Caki2 (cell line): Measurements from ENCODE around the gene PMM2. TPM values are rescaled to one million over a fixed set of nuclear protein-coding genes. Genes with fewer than 3 reads are reported as not detected.
"Not testable (repeated sequence)": the region's sequence is repeated elsewhere in the genome, so short reads cannot be mapped to it uniquely, and the experiment has no call there.

Experiments
- DNase-seq: peaks from one replicate; pipeline ENCODE4 v3.0.0-alpha.2; 2015; ENCODE audit warnings: low read depth
- in situ Hi-C: cut with HindIII; loops from 2 replicates; pipeline ENCODE4 v1.10.0; 2016; ENCODE audit warnings: low sequenced_read_pairs, low pct_unique_long_range_greater_than_20kb, mixed read lengths
- total RNA-seq: library from RNA; depleted of rRNA; stranded (reverse); fragments of >200 nt; shearing (Covaris generic); gene quantifications from 2 replicates; pipeline ENCODE4 v1.2.3, GENCODE V29; 2014; ENCODE audit warnings: low replicate concordance

The PMM2 gene
- total RNA-seq, 1 experiment from 2014 or later = 85.8 TPM

- no peak for DNase-seq
- in situ Hi-C loops = no loop called here
These were observed 22.3 kb upstream of the PMM2 start for GRCh38 chr16:8775359-8775758.

- in situ Hi-C loops = no loop called here
- no peak for DNase-seq
These were observed 21.5 kb upstream of the PMM2 start for GRCh38 chr16:8776129-8776584.

GRCh38 chr16:8777217-8777616 lies 20.4 kb upstream of the PMM2 start:
- no peak for DNase-seq
- in situ Hi-C loops = no loop called here

DNA sequence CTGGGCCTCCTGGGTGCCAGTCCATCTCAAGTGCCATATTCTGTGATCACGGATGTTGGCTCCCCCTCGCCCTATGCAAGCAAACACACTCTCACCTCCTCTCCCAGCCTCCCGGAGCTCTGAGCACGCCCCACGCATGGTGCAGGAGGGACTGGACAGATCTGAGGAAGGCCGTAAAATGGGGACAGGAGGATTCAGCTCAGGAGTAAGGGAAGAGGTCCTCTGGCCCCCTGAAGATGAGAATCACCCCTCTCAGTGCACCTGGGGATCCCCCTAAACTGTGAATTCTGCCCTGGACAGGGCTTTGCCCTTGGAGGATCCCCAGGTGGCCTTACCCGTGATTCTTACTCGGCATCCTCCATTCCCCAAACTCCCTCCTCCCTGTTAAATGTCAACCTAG lies 15.8 kb upstream of the PMM2 start:
- no peak for DNase-seq
- in situ Hi-C loops = no loop called here

DNA sequence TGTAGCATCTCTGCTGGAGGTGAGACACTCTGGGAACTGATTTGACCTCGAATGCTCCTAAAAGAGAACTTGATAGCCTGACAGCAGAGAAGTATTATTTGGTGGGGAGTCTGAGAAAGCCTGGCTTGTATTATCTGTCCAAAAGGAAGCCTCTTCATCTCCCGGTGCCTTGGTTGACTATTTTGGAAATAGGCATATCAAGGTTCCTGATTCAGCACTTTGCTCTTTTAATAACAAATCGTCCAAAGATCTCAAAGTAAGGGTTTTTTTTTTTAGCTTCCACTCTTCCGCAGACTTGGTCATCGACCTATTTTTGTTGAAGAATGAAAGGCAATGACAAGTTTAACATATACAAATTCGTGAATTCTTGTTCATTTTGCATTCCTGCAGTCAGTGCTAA lies 15.0 kb upstream of the PMM2 start:
- DNase-seq = no peak
- in situ Hi-C loops = no loop called here

DNA sequence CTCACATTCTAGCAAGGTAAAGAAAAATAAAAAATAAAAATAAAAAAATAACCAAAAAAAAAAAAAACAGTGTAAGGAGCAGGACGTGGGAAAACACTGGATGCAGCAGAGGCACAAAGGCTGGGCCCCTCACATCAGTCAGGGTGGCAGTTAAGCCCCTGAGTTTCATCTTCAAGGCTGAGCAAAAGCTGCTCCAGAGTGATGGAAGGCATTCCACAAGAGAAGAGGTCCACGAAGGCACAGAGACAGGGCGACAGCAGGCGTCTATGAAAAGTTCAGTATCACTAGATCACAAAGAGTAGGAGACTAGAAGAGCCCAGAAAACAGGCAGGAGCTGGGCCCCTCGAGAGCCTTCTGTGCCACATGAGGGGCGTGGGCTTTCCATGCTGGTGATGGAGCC lies 12.2 kb upstream of the PMM2 start:
- no peak for DNase-seq

GRCh38 chr16:8786316-8786715 lies 11.3 kb upstream of the PMM2 start:
- DNase-seq, in situ Hi-C loops: not testable (repeated sequence)

More for the DNA sequence above, 12.2 kb upstream of the PMM2 start:
- in situ Hi-C loops = no loop called here

- in situ Hi-C loops = no loop called here
- no peak for DNase-seq
These were observed 9.0 kb upstream of the PMM2 start for GRCh38 chr16:8788578-8789172.

DNA sequence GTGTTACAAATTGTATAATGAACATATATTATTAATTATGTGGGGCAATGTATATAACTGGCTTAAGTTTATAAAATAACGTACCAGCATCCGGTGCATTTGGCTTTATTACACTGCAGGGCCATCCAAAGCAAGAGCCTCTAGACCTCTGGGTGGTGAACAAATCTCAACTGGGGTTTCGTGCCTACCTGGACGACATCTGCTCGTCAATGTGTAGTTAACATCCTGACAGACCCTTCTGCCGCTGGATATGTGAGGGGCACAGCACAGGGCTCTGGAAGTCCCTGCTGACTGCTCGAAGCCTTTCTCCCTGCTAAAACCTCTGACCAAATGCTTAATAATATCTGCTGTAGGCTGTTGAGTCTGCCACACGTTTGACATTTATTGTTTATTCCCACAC lies 2.5 kb upstream of the PMM2 start:
- in situ Hi-C loops = no loop called here
- no peak for DNase-seq

GRCh38 chr16:8795818-8796217 lies 1.8 kb upstream of the PMM2 start:
- DNase-seq = no peak
- in situ Hi-C loops = no loop called here

- in situ Hi-C loops = no loop called here
These were observed 923 bp upstream of the PMM2 start for GRCh38 chr16:8796469-8797363.

DNA sequence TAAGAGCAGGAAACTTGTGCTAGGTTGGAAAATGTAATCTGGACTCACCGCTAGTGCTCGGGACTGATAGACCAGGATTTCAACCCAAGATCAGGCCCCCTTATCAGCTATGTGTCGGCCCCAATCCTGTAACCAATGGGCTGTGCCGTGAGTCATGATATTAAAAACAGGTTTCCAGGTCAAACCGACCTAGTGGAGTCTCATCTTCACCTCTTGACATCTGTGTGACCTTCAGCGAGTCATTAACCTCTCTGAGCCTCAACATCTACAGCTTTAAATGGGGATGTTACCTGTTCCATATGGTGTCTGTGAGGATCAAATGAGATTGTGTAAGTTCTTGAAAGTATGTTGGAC lies 512 bp downstream of the PMM2 start:
- in situ Hi-C loops = no loop called here
- no peak for DNase-seq

More at GRCh38 chr16:8796469-8797363, 923 bp upstream of the PMM2 start:
- DNase-seq = no peak

DNA sequence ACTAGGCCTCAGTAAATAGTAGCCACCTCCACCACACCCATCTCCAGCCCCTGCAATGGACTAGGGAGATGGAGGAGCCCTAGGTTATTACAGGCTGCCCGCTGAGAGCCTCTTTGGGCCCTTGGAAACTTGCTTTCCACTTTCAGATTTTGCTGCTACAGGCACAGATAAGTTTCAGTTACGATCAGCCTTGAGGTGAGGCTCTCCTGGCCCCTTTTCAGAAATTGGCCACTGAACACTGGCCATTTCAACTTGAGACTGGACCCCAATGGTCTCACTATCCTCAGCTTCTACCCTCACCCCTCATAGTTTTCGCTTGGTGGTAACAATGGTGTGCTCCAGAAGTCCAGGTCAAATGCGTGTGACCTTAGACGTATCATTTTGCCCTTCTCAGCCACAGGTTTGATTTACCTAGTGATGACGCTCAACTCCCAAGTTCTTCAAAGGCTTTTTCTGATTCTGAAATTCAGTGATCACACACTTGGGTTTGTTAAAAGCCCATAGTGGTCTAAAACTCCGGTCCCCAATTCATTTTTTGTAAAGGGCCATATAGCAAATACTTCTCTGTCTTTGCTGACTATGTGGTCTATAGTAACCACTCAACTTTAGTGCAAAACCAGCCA lies 1.0 kb downstream of the PMM2 start:
- in situ Hi-C loops = no loop called here
- DNase-seq = no peak

DNA sequence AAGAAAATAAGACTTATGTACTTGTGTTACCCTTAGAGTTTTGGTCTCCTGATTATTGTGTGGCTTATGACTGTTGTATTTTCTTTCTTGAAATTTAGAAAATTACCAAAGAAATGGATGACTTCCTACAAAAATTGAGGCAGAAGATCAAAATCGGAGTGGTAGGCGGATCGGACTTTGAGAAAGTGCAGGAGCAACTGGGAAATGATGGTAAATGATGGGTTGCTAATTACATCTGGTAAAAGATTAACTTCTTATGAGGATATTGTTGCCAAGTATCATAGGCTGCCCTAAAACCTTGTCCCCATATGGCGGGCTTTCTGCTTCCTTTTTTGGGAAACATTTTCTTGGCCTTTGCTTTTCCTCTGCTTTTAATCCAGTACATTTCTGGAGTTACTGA lies 4.1 kb downstream of the PMM2 start:
- in situ Hi-C loops = loop anchor here (10.0 kb wide), 1 partner anchor 53 kb away; no protein-coding TSS in a partner anchor
- no peak for DNase-seq

GRCh38 chr16:8803733-8804132 lies 6.1 kb downstream of the PMM2 start:
- in situ Hi-C loops = loop anchor here (10.0 kb wide), 1 partner anchor 51 kb away; no protein-coding TSS in a partner anchor
- DNase-seq = not testable (repeated sequence)

DNA sequence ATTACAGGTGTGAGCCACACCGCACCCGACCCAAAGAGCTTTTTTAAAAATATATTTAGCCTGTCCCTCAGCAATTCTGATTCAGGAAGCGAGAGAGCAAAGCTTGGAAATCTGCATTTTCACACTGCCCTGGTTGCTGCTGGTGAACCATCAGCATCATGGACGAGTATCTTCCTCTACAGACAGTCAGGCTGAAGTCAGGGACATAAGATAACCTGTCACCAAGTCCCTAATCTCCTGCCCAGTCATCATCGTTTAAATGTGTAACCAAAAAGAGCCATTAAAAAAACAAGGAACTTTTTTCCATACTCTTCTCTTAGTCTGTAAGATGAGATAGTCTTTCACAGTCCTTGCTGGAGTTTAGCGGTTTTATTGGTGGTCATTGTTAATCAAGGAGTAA lies 6.7 kb downstream of the PMM2 start:
- in situ Hi-C loops = loop anchor here (10.0 kb wide), 1 partner anchor 50 kb away; no protein-coding TSS in a partner anchor
- DNase-seq = no peak

DNA sequence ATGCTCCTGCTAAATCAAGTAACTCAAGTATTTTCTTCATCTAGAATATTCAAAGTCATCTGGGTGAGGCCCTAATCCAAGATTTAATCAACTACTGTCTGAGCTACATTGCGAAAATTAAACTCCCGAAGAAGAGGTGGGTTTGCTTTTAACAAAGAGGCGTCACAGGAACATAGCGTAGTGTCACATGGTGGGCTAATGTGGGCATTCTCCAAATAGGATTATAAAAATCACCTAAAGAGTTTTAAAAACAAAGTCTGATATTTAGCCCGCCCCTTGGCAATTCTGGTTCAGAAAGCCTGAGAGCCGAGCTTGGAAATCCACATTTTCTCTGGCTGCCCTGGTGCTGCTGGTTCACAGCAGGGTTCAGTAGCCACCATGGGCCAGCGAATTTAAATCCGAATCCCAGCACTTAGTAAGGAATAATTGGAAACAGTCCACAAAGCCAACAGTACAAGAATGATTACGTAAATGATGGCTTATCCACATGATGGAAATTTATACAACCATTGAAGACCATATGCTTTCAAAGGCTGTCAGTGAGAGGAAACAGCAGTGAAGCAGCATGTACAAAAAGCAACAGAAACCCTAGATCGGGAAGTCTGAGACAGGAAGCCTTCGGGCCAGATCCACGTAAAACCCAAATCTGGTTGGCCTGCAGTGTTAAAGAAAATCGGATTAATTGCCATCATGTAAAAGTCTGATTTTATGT lies 8.8 kb downstream of the PMM2 start:
- DNase-seq = no peak
- in situ Hi-C loops = loop anchor here (10.0 kb wide), 1 partner anchor 48 kb away; no protein-coding TSS in a partner anchor

DNA sequence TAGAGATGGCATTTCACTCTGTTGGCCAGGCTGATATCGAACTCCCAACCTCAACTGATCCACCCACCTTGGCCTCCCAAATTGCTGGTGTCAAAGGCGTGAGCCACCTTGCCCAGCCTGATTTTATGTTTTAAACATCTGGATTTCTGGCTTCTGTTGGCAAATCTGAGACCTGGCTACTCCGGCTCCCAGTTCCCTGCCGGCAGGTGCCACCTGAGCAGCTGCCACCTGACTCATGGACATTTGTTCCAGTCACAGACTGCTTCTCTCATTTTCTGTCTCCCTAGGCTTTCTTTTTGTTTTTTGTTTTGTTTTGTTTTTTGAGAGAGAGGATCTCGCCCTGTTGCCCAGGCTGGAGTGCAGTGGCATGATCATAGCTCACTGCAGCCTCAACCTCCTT lies 9.6 kb downstream of the PMM2 start:
- no peak for DNase-seq
- in situ Hi-C loops = loop anchor here (10.0 kb wide), 1 partner anchor 48 kb away; no protein-coding TSS in a partner anchor
